Adrenal gland (tissue), 5 donors: ENCODE measurements around the gene KCNK15.

ENCODE experiments used
- CTCF ChIP-seq, 6 experiments: fragments of 450-650 bp in 4 of 6; fragments of 200-600 bp in 2 of 6; sonication (generic) in 1 of 6; IDR thresholded peaks; 1 replicate in 5 of 6; 2 replicates in 1 of 6; pipeline versions ENCODE4 v1.5.1 to v1.8.0; 2016 to 2021; ENCODE audit warnings: antibody characterized with exemption in 6 of 6, mild to moderate bottlenecking in 2 of 6, moderate library complexity in 1 of 6
- POLR2A ChIP-seq, 2 donors: fragments of 450-650 bp; IDR thresholded peaks; one replicate each; pipeline ENCODE4 v1.6.1; 2017; ENCODE audit warnings: antibody characterized with exemption in 2 of 2, mild to moderate bottlenecking in 2 of 2, moderate library complexity in 1 of 2
- donor health status: DM: no; HTN: no; CAD: no.

- TF ChIP-seq CTCF (IDR thresholded peaks at IDR 0.05) (no peak), POLR2A (IDR thresholded peaks at IDR 0.05) (no peak)
These were observed 2.5 kb upstream of the KCNK15 start for GRCh38 chr20:44743080-44743701.
